Measurements from ENCODE around the gene CAMTA1.

CAMTA1 gene

DNA sequence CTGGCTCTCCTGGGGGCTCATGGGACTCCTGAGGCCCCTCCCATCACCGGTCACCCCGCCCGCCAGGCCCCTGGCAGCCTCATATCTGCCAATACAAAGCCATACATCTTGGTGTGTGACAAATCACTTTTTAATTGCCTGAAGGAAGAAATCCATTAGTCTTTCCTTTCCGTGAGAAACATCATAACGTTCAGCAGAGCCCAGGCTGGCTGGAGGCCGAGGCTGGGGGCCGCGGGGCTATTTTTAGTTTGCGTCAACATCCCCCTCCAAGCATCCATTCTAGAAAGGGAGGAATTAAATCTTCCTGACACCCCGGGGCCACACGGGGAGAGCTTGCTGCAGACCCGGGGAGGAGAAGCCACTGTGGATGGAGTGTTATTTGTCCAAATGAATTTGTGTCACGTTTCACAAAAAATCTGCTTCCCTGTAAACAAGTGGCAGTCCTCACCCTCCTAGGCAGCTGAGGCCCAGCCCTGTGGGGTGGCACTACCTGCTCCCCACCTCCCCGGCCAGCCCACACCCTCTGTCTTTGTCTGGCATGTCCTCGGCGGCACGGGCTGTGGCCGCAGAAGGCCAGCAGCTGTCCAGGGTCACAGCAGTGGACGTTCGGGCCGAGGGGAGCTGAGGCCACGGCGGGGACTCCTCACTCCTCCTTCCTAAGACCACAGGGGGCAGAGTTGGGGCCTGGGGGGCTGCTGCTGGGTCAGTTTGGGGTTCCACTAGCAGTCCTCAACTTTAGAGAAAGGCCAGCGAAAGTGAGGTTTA, 749.0 kb downstream of the CAMTA1 start:
- TF ChIP-seq, protein P1, sequence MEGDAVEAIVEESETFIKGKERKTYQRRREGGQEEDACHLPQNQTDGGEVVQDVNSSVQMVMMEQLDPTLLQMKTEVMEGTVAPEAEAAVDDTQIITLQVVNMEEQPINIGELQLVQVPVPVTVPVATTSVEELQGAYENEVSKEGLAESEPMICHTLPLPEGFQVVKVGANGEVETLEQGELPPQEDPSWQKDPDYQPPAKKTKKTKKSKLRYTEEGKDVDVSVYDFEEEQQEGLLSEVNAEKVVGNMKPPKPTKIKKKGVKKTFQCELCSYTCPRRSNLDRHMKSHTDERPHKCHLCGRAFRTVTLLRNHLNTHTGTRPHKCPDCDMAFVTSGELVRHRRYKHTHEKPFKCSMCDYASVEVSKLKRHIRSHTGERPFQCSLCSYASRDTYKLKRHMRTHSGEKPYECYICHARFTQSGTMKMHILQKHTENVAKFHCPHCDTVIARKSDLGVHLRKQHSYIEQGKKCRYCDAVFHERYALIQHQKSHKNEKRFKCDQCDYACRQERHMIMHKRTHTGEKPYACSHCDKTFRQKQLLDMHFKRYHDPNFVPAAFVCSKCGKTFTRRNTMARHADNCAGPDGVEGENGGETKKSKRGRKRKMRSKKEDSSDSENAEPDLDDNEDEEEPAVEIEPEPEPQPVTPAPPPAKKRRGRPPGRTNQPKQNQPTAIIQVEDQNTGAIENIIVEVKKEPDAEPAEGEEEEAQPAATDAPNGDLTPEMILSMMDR (IDR thresholded peaks at IDR 0.05; ENCODE audit: low read depth, low read length, missing control alignments), result no peak
- no peak overlapping the region for H3K4me3 ChIP-seq (ENCODE audit: low read depth, low read length)
- no peak for DNase-seq (ENCODE audit: low read depth)

DNA sequence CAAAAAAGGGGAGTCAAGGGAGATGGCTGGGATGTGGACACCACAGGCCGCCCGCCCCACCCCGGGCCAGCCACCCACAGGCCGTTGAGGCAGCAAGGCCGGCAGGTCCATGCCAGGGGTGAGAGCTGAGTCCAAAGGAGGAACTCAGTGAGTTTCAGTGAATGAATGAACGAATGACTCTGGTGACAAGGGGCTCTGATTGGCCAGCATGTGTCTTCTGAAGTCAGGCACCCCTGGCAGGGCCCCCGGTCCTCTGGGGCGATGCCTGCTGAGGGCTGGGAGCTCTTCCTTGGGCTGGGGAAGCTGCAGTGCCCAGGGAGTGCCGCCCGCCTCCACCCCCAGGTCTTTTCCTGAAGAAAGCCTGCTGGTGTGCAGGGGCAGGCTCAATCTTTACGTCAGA, 749.8 kb downstream of the CAMTA1 start:
- H3K4me3 ChIP-seq (ENCODE audit: low read depth, low read length), result no peak overlapping the region
- no peak for DNase-seq (ENCODE audit: low read depth)
- TF ChIP-seq, protein P1 (IDR thresholded peaks at IDR 0.05; ENCODE audit: low read depth, low read length, missing control alignments), result no peak

DNA sequence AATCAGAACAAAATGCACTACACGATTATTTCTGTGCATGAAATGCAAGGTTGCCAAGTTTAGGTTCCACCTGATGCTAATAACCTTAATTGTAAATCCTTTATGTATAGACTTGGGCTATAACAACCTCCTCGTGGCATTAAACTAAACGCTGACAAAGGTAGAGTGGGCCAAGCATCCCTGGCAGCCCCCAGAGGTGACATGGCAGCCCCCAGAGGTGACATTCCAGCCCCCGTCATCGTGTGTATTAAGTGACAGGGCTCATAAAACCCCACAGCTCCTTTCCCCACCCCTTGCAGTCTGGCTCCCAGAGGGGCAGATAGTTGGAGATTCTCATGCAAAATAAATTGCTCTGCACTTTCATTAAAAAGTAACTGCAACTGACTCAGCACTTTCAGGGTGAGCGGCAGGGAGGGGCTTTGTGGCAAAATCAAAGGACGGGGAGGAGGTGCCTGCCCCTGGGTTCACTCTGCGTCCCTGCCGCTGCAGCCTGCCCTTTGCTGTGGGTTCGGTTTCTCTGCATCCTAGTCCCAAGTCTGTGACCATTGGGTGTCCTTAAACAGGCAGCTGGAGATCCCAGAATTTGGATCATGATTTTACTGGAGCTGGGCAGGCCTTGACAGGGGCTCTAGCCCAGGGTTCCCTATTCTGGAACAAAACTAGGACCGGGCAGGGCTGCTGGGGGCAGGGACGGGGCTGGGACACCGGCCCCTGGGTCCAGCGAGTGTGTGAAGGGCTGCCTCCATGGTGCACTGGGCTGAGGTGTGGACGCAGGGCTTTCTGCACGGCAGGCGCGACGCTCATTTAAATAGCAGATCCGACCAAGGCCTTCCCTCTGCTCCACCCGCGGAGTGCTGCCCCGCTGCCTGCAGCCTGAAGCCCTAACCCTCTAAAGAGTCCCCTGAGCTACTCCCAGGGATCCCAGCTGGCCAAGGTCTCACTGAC, 751.0 kb downstream of the CAMTA1 start:
- TF ChIP-seq, protein P1 (IDR thresholded peaks at IDR 0.05; ENCODE audit: low read depth, low read length, missing control alignments), result no peak
- no peak for DNase-seq (ENCODE audit: low read depth)
- H3K4me3 ChIP-seq (ENCODE audit: low read depth, low read length), result no peak overlapping the region

DNA sequence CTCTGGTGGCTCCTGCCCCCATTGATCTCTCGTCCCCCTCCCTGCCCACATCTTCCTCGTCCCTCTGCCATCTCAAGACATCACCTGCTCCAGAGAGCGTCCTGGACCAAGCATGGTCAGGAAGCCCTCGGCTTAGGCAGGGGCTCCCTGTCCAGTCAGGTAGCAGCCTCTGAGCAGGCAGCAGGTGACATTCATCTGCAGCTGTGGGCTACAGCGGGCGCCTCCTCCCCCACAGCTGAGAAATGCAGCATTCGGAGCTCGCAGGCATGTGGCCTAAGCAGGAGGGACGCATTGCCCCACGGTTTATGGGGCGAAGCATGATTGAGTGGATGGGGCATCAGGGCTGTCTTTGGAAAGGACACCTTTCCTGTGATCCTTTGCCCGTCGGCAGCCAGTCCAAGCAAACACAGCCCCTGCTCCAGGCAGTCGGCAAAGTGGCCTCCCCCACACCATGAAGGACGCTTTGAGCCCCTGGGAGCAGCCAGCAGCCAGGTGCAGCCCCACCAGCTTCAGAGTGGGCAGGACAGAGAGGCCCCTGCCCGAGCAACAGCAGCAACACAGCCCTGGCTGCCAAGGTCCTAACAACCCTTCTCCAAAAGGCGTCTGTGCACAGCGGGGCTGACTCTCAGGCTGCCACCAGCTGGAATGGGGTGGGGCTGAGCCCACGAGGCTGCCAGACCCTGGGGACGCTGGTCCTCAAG, 751.8 kb downstream of the CAMTA1 start:
- TF ChIP-seq, protein P1 (IDR thresholded peaks at IDR 0.05; ENCODE audit: low read depth, low read length, missing control alignments), result no peak
- DNase-seq (ENCODE audit: low read depth), result no peak
- H3K4me3 ChIP-seq (ENCODE audit: low read depth, low read length), result no peak overlapping the region

DNA sequence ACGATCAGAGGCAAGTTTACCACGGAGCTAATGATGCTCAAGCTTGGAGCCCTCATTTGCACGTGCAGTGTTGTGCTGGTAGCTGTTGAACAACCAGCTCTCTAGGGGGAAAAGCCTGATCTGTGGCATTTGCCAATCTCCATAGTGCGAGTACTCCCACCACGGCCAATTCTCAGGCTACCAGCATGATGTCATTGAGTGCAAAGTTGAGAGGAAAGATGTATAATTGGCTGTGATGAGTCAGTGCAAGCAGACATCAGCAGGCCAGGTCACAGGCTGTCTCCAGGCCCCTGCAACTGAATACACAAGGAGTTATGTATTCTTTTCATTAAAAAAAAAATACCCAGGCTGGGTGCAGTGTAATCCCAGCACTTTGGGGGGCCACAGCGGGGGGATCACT, 752.8 kb downstream of the CAMTA1 start:
- H3K4me3 ChIP-seq (ENCODE audit: low read depth, low read length), result no peak overlapping the region
- TF ChIP-seq, protein P1 (IDR thresholded peaks at IDR 0.05; ENCODE audit: low read depth, low read length, missing control alignments), result no peak
- no peak for DNase-seq (ENCODE audit: low read depth)

DNA sequence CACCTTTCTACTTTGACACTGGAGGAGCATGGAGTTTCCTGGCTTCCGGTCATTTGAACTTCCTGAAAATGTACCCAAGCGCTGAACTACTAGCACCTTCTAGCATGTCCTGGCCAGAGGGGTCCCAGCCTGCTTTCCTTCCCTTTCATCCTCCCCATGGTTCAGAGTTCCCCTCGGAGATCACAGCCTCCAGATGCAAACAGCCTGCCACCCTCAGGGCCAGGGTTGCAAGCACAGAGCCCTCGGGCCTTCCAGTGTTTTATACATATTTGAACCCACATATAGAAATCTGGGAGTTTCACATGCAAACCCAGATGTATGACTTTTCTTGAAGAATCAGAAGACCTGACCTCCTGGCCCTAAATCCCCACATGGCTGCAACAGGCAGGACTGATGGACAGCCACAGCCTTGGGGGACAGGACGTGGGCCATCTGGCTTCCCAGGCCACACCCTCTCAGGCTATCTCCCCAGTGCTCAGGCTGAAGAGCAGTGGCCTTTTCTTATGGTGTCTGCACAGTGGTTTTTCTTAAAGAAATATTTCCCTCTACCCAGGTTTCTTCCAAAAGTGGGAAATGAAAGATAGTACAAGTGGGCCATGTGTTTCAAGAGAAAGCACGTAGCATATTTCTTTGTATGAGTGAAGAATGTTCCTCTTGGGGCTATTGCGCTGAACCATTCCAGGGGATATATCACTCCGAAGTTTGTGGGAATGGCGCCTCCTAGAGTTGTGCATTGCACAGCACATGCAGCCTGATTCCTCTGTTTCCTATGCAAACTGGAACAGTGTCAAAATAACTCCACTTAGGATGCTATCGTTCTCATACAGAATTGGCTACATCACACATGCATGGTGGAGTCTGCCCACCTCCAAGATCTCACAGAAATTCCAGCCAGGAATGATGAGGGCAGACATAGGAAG, 753.9 kb downstream of the CAMTA1 start:
- TF ChIP-seq, protein P1 (IDR thresholded peaks at IDR 0.05; ENCODE audit: low read depth, low read length, missing control alignments), result peak; percentile 18
- DNase-seq (ENCODE audit: low read depth), result no peak
- no peak overlapping the region for H3K4me3 ChIP-seq (ENCODE audit: low read depth, low read length)

Data from GM12864 (cell line).